HG02840 (cell line): Measurements from ENCODE around the gene FCER2.
"Not testable (repeated sequence)": the region's sequence is repeated elsewhere in the genome, so short reads cannot be mapped to it uniquely, and the experiment has no call there.

Experiments used
- ATAC-seq: cut with Tn5 transposase; IDR thresholded peaks from one replicate; pipeline ENCODE4 v1.9.1; 2021; ENCODE audit warnings: mild to moderate bottlenecking, moderate library complexity, moderate number of reproducible peaks; ENCODE audit not compliant: unreplicated experiment, low FRiP score

FCER2 gene

GRCh38 chr19:7654401-7654800 is 47.5 kb downstream of the FCER2 start:
- no peak for ATAC-seq

- no peak for ATAC-seq
Observed at GRCh38 chr19:7652061-7652641, 49.8 kb downstream of the FCER2 start.

- no peak for ATAC-seq
Observed at GRCh38 chr19:7650148-7650547, 51.8 kb downstream of the FCER2 start.

- ATAC-seq = no peak
Observed at GRCh38 chr19:7648265-7649014, 53.5 kb downstream of the FCER2 start.

- ATAC-seq = no peak
Observed at GRCh38 chr19:7647156-7647555, 54.8 kb downstream of the FCER2 start.

- no peak for ATAC-seq
Observed at GRCh38 chr19:7646426-7646700, 55.6 kb downstream of the FCER2 start.

- no peak for ATAC-seq
Observed at GRCh38 chr19:7645656-7646425, 56.1 kb downstream of the FCER2 start.

- no peak for ATAC-seq
Observed at GRCh38 chr19:7645163-7645562, 56.8 kb downstream of the FCER2 start.

- ATAC-seq = no peak
Observed at GRCh38 chr19:7644550-7644877, 57.4 kb downstream of the FCER2 start.

GRCh38 chr19:7643629-7644549 is 58.0 kb downstream of the FCER2 start:
- not testable (repeated sequence) for ATAC-seq

- ATAC-seq = no peak
Observed at GRCh38 chr19:7643031-7643415, 58.9 kb downstream of the FCER2 start.

GRCh38 chr19:7642295-7643030 is 59.5 kb downstream of the FCER2 start:
- no peak for ATAC-seq

GRCh38 chr19:7641290-7642276 is 60.3 kb downstream of the FCER2 start:
- ATAC-seq = no peak

GRCh38 chr19:7640803-7641202 is 61.1 kb downstream of the FCER2 start:
- ATAC-seq = no peak

- no peak for ATAC-seq
Observed at GRCh38 chr19:7639863-7640348, 62.0 kb downstream of the FCER2 start.

GRCh38 chr19:7638802-7639465 is 63.0 kb downstream of the FCER2 start:
- no peak for ATAC-seq
